HepG2 (cell line): Measurements from ENCODE around the gene EEF1E1. TPM values are rescaled to one million over a fixed set of nuclear protein-coding genes. Genes with fewer than 3 reads are reported as not detected.
A peak's percentile ranks its signal among the peaks of the same experiment; 100 is the strongest.

Source experiments
- EZH2 ChIP-seq: conservative IDR thresholded peaks from 2 replicates; pipeline ENCODE4 v1.6.1; 2012; ENCODE audit warnings: mild to moderate bottlenecking, low read depth, low read length, moderate library complexity
- FOXK2 ChIP-seq: fragments of 450-650 bp; IDR thresholded peaks from 2 replicates; pipeline ENCODE4 v1.6.1; 2016
- NFE2 ChIP-seq: sonication (generic); formaldehyde crosslinking; IDR thresholded peaks from 2 replicates; pipeline ENCODE4 v1.4.0; 2020; ENCODE audit warnings: missing genetic modification reagents
- NFKBIZ ChIP-seq: IDR thresholded peaks from 2 replicates; pipeline ENCODE4 v1.6.1; 2018; ENCODE audit warnings: missing genetic modification reagents, missing compliant biosample characterization
- NR1H2 ChIP-seq: sonication (generic); formaldehyde crosslinking; IDR thresholded peaks from 2 replicates; pipeline ENCODE4 v1.8.1; 2022; ENCODE audit warnings: low read depth, missing genetic modification reagents, borderline replicate concordance
- PRDM15 ChIP-seq: sonication (generic); formaldehyde crosslinking; IDR thresholded peaks from 2 replicates; pipeline ENCODE4 v1.4.0; 2020; ENCODE audit warnings: missing genetic modification reagents
- RCOR2 ChIP-seq: IDR thresholded peaks from 2 replicates; pipeline ENCODE4 v1.6.1; 2016; ENCODE audit warnings: missing biosample characterization, missing genetic modification reagents
- REL ChIP-seq: sonication (generic); formaldehyde crosslinking; conservative IDR thresholded peaks from 2 replicates; pipeline ENCODE4 v1.8.0; 2022; ENCODE audit warnings: mild to moderate bottlenecking, missing genetic modification reagents, moderate library complexity
- RNF219 ChIP-seq: sonication (generic); formaldehyde crosslinking; IDR thresholded peaks from 2 replicates; pipeline ENCODE4 v1.5.0; 2020; ENCODE audit warnings: mild to moderate bottlenecking, missing genetic modification reagents
- SNAPC5 ChIP-seq: sonication (generic); formaldehyde crosslinking; IDR thresholded peaks from 2 replicates; pipeline ENCODE4 v1.8.1; 2023; ENCODE audit warnings: mild to moderate bottlenecking, missing genetic modification reagents, borderline replicate concordance
- ZBTB25 ChIP-seq: IDR thresholded peaks from 2 replicates; pipeline ENCODE4 v1.6.1; 2018; ENCODE audit warnings: missing genetic modification reagents
- ZBTB33 ChIP-seq: sonication (generic); formaldehyde crosslinking; IDR thresholded peaks from 2 replicates; pipeline ENCODE4 v1.4.0; 2020; ENCODE audit warnings: missing genetic modification reagents
- ZKSCAN8 ChIP-seq: IDR thresholded peaks from 2 replicates; pipeline ENCODE4 v1.6.1; 2016; ENCODE audit warnings: borderline replicate concordance, missing genetic modification reagents, missing compliant biosample characterization
- ZNF44 ChIP-seq: sonication (generic); formaldehyde crosslinking; IDR thresholded peaks from 2 replicates; pipeline ENCODE4 v1.5.1; 2020; ENCODE audit warnings: mild to moderate bottlenecking, missing genetic modification reagents
- ZNF547 ChIP-seq: sonication (generic); formaldehyde crosslinking; IDR thresholded peaks from 2 replicates; pipeline ENCODE4 v1.5.1; 2020; ENCODE audit warnings: mild to moderate bottlenecking, missing genetic modification reagents
- ZNF558 ChIP-seq: sonication (generic); formaldehyde crosslinking; IDR thresholded peaks from 2 replicates; pipeline ENCODE4 v1.9.0; 2022; ENCODE audit warnings: mild to moderate bottlenecking, missing genetic modification reagents, borderline replicate concordance
- ZNF713 ChIP-seq: sonication (generic); formaldehyde crosslinking; IDR thresholded peaks from 2 replicates; pipeline ENCODE4 v1.4.0; 2020; ENCODE audit warnings: mild to moderate bottlenecking, missing genetic modification reagents
- ZUFSP ChIP-seq: sonication (generic); formaldehyde crosslinking; IDR thresholded peaks from 2 replicates; pipeline ENCODE4 v1.9.0; 2021; ENCODE audit warnings: missing genetic modification reagents, mild to moderate bottlenecking, borderline replicate concordance
- polyA plus RNA-seq, 8 experiments: library from polyadenylated mRNA; depleted of rRNA in 3 of 8; stranded (reverse) in 7 of 8; unstranded in 1 of 8; fragments of >200 nt; fragmentation: Illumina TruSeq in 4 of 8; extraction: Trizol in 4 of 8; gene quantifications; 2 replicates each; pipeline versions ENCODE4 v1.2.1 to v1.2.3, GENCODE V29; 2011 to 2016; ENCODE audit warnings: low read depth in 4 of 8, missing spikeins in 1 of 8, mixed read lengths in 1 of 8; ENCODE audit not compliant: insufficient read depth in 1 of 8
- total RNA-seq, 5 experiments: library from RNA; depleted of rRNA; stranded (reverse); fragments of >200 nt; fragmentation: Illumina TruSeq; extraction: Trizol; gene quantifications; 2 replicates each; pipeline ENCODE4 v1.2.3, GENCODE V29; 2016; ENCODE audit warnings: low read depth in 1 of 5

Gene EEF1E1
- total and polyA plus RNA-seq, 2 of the 13 experiments (the other 11 are each of a cell fraction or from before 2014, with no cell fraction given): 128 to 188 TPM

- peak; percentile 79 for TF ChIP-seq ZBTB25 (CRISPR knock-in tag)
- peak; percentile 89; the same call in 1 of the 2 replicates for TF ChIP-seq NFKBIZ (CRISPR knock-in tag)
- TF ChIP-seq RNF219 (CRISPR knock-in tag): no peak
- no peak for TF ChIP-seq PRDM15
- TF ChIP-seq ZNF44 (CRISPR knock-in tag): no peak
- no peak for TF ChIP-seq ZNF713 (CRISPR knock-in tag)
- peak; percentile 95 for TF ChIP-seq RCOR2 (CRISPR knock-in tag)
- no peak for TF ChIP-seq REL (CRISPR knock-in tag)
- TF ChIP-seq EZH2: no peak
- TF ChIP-seq NR1H2: no peak
- peak; percentile 74 for TF ChIP-seq ZBTB33 (CRISPR knock-in tag)
- peak; percentile 74; the same call in 1 of the 2 replicates for TF ChIP-seq ZKSCAN8 (CRISPR knock-in tag)
- no peak for TF ChIP-seq ZNF558 (CRISPR knock-in tag)
- TF ChIP-seq FOXK2: no peak
- no peak for TF ChIP-seq NFE2 (CRISPR knock-in tag)
- no peak for TF ChIP-seq SNAPC5 (CRISPR knock-in tag)
- no peak for TF ChIP-seq ZNF547 (CRISPR knock-in tag)
- TF ChIP-seq ZUFSP (CRISPR knock-in tag): no peak
Measured at GRCh38 chr6:8085053-8085511, 17.3 kb downstream of the EEF1E1 start (continued).
